Upper lobe of left lung (tissue), 4 donors: ENCODE results near the gene TOX4.

Source experiments
- POLR2A ChIP-seq, 4 donors: fragments of 450-650 bp; IDR thresholded peaks; one replicate each; pipeline ENCODE4 v1.5.1; 2016 to 2017; ENCODE audit warnings: antibody characterized with exemption in 4 of 4, mild to moderate bottlenecking in 2 of 4
- POLR2AphosphoS5 ChIP-seq, 2 donors: sonication (generic); formaldehyde crosslinking; IDR thresholded peaks; one replicate each; pipeline ENCODE4 v1.5.1; 2017; ENCODE audit warnings: antibody characterized with exemption in 2 of 2
- TF ChIP-seq, protein P1 (sequence below), 6 experiments: fragments of 450-650 bp in 4 of 6; fragments of 200-600 bp in 2 of 6; sonication (generic) in 2 of 6; IDR thresholded peaks; one replicate each; pipeline ENCODE4 v1.5.1; 2016 to 2019; ENCODE audit warnings: antibody characterized with exemption in 6 of 6

GRCh38 chr14:21496453-21496852, 19.5 kb downstream of the TOX4 start:
- TF ChIP-seq, protein P1, sequence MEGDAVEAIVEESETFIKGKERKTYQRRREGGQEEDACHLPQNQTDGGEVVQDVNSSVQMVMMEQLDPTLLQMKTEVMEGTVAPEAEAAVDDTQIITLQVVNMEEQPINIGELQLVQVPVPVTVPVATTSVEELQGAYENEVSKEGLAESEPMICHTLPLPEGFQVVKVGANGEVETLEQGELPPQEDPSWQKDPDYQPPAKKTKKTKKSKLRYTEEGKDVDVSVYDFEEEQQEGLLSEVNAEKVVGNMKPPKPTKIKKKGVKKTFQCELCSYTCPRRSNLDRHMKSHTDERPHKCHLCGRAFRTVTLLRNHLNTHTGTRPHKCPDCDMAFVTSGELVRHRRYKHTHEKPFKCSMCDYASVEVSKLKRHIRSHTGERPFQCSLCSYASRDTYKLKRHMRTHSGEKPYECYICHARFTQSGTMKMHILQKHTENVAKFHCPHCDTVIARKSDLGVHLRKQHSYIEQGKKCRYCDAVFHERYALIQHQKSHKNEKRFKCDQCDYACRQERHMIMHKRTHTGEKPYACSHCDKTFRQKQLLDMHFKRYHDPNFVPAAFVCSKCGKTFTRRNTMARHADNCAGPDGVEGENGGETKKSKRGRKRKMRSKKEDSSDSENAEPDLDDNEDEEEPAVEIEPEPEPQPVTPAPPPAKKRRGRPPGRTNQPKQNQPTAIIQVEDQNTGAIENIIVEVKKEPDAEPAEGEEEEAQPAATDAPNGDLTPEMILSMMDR (IDR thresholded peaks at IDR 0.05) = no peak
- TF ChIP-seq POLR2A (IDR thresholded peaks at IDR 0.05) = no peak
- TF ChIP-seq POLR2AphosphoS5 (IDR thresholded peaks at IDR 0.05) = no peak
